Brain microvascular endothelial cell (primary cell): Measurements from ENCODE around the gene PHOSPHO2.

Experiments used
- DNase-seq: peaks from one replicate; pipeline ENCODE4 v3.0.0-alpha.2; 2020
- H3K27ac ChIP-seq: fragments of 250-450 bp; sonication (Bioruptor Pico); 2 replicates; pipeline ENCODE4 v1.5.1; 2020; ENCODE audit warnings: mild to moderate bottlenecking, moderate library complexity
- H3K27me3 ChIP-seq: fragments of 250-450 bp; sonication (Bioruptor Pico); replicated peaks from 2 replicates; pipeline ENCODE4 v1.5.1; 2020; ENCODE audit warnings: mild to moderate bottlenecking
- H3K36me3 ChIP-seq: fragments of 250-450 bp; sonication (Bioruptor Pico); replicated peaks from 2 replicates; pipeline ENCODE4 v1.5.1; 2020; ENCODE audit warnings: mild to moderate bottlenecking
- H3K4me3 ChIP-seq: 2 replicates; pipeline ENCODE4 v1.5.1; 2011; ENCODE audit warnings: low read depth, mild to moderate bottlenecking, control low read depth, low read length, moderate library complexity
- in situ Hi-C: cut with HindIII; loops from 2 replicates; pipeline ENCODE4 v1.10.0; 2017; ENCODE audit warnings: low sequenced_read_pairs, low pct_ligation_motif_present
- TF ChIP-seq, protein P1 (sequence below): IDR thresholded peaks from 2 replicates; pipeline ENCODE4 v1.5.1; 2011; ENCODE audit warnings: low read depth, mild to moderate bottlenecking, moderate library complexity, low read length, control low read depth, inconsistent platforms; ENCODE audit errors: missing control alignments

Gene PHOSPHO2

DNA sequence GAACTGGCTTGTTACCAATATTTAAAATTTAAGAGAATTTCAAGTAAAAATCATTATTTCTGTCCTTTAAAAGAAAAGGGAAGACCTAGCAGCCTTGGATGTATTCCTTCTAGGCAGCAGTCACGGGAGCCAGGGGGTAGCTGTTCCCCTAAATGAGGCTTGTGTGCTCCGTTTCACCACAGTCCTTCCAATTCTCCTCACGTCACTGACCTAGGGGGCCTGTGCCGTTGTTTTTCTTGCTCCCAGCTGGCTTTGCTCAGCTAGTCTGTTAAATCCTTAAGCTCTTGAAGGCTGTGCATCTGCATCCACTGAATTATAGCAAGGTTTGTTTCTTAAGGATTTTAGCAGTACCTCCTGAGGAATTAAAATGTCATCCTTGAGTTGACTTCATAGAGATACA is 49.3 kb downstream of the PHOSPHO2 start:
- Histone ChIP-seq H3K4me3 (no peak overlapping the region), H3K27me3 (no peaks in the 10 kb centered on the region), H3K27ac (no peak overlapping the region), H3K36me3 (no peaks in the 10 kb centered on the region)
- in situ Hi-C loops, result no loop called here
- DNase-seq, result no peak
- TF ChIP-seq, protein P1, sequence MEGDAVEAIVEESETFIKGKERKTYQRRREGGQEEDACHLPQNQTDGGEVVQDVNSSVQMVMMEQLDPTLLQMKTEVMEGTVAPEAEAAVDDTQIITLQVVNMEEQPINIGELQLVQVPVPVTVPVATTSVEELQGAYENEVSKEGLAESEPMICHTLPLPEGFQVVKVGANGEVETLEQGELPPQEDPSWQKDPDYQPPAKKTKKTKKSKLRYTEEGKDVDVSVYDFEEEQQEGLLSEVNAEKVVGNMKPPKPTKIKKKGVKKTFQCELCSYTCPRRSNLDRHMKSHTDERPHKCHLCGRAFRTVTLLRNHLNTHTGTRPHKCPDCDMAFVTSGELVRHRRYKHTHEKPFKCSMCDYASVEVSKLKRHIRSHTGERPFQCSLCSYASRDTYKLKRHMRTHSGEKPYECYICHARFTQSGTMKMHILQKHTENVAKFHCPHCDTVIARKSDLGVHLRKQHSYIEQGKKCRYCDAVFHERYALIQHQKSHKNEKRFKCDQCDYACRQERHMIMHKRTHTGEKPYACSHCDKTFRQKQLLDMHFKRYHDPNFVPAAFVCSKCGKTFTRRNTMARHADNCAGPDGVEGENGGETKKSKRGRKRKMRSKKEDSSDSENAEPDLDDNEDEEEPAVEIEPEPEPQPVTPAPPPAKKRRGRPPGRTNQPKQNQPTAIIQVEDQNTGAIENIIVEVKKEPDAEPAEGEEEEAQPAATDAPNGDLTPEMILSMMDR, result no peak

DNA sequence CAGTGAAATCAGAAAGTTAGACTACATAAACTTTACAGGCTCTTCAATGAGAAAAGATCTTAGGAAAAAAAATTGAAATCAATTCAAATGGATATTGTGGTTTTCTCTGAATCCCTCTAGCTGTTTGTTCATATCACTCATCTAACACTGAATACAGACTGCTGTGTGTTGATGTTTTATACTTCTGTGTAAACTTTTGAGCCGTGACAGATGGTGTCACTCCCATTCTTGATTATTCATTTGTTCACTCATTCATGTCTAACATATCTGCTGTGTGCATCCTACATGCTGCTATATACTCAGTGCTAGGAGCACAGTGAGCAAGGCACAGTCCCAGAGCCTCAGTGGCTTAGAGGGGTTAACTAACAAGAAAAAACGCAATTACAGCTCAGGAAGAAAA is 52.0 kb downstream of the PHOSPHO2 start:
- no peak for DNase-seq
- H3K27me3 ChIP-seq, result no peaks in the 10 kb centered on the region

DNA sequence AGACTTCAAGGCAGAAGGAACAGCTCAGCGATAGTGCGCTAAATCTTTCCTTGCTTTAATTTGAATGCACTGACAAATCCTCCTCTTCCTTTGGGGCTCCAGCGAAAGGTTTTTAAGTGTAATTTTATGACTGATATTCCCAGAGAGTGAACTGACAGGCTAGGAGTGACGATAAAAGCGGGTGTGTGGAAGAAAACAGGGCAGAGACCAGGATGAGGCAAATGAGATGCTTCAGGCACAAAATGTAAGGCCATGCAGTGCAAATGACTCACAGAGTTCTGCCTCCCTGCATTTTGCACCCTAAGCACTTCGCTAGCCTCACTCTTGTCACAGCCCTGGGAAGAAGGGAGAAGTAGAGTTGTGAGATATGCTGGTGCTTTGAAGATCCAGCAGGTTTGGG is 54.0 kb downstream of the PHOSPHO2 start:
- Histone ChIP-seq H3K27me3 (no peaks in the 10 kb centered on the region), H3K4me3 (no peak overlapping the region)

More for the DNA sequence above, 52.0 kb downstream of the PHOSPHO2 start:
- TF ChIP-seq, protein P1, result no peak
- no peaks in the 10 kb centered on the region for H3K36me3 ChIP-seq
- no peak overlapping the region for H3K4me3 ChIP-seq
- in situ Hi-C loops, result no loop called here
- H3K27ac ChIP-seq, result no peak overlapping the region

More for the DNA sequence above, 54.0 kb downstream of the PHOSPHO2 start:
- DNase-seq, result no peak
- TF ChIP-seq, protein P1, result no peak
- H3K36me3 ChIP-seq, result no peaks in the 10 kb centered on the region
- in situ Hi-C loops, result no loop called here
- H3K27ac ChIP-seq, result no peak overlapping the region
